ENCODE results near the gene PEF1.

The PEF1 gene

GRCh38 chr1:31653717-31654473 is 9.2 kb upstream of the PEF1 start:
- no peak for DNase-seq (ENCODE audit: low spot score)

- DNase-seq (ENCODE audit: low spot score) = no peak
These were observed 8.3 kb upstream of the PEF1 start for GRCh38 chr1:31652891-31653499.

GRCh38 chr1:31651766-31652165 is 7.1 kb upstream of the PEF1 start:
- no peak for DNase-seq (ENCODE audit: low spot score)

- no peak for DNase-seq (ENCODE audit: low spot score)
These were observed 6.4 kb upstream of the PEF1 start for GRCh38 chr1:31651089-31651420.

DNA sequence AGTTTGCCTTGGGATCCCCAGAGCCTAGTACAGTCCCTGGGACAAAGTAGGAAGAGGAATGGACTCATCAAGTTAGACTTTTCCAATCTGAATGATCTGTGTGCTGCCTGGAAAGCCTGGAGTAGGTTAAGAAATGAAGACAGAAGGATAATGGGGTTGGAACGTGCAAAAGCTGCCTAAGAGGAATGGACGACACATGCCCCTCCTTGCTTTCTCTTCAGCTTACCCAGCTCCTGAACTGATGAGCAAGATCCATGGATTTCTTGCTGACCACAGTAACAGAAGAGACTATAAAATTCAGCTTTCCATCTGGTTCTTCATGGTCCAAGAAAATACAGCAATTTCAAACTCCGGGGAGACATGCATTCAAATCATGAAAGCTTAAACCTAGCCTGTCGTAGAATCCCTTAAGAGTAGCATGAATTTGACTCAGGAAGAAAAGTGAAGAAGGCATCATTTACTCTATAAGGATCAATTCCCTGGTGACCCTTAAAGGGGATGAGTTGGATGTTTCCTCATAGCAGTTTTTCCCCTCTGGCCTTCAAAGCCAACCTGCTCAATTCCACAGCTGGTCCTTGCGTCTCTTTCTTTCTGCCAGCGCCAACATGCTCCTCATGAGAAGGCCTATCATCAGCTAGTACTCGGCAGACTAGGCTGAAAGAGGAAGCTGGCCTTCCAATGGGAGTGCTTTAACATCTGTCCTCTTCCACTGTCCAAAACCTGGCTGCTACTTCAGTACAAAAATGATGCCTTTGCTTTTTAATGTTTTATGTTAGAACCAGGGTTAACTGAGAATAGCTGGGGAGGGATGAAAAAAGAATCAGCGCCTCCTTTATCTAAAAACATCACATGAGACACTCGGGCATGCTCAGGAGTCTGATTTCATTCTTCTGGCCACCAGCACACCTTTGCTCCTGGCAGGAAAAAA is 5.7 kb upstream of the PEF1 start:
- no peak for DNase-seq (ENCODE audit: low spot score)

- DNase-seq (ENCODE audit: low spot score) = no peak
These were observed 4.1 kb upstream of the PEF1 start for GRCh38 chr1:31648641-31649357.

- no peak for DNase-seq (ENCODE audit: low spot score)
These were observed 3.5 kb upstream of the PEF1 start for GRCh38 chr1:31648190-31648589.

DNA sequence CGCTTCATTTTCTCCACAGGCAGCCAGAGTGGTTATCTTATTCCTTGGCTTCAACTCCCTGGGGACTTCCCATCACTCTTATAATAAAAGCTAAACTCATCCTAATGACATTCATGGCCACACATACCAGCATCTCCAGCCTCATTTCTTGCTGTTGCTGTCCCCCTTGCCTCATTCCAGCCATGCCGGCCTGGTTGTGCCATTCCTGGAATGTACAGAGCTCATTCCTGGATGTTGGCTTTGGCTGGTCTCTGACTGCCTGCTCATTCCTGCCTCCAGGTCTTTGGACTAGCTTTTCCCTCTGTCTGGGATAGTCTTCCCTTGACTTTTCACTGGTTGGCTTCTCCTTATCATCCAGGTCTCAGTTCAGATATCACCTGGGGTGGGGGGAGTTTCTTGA is 2.4 kb upstream of the PEF1 start:
- DNase-seq (ENCODE audit: low spot score) = no peak

DNA sequence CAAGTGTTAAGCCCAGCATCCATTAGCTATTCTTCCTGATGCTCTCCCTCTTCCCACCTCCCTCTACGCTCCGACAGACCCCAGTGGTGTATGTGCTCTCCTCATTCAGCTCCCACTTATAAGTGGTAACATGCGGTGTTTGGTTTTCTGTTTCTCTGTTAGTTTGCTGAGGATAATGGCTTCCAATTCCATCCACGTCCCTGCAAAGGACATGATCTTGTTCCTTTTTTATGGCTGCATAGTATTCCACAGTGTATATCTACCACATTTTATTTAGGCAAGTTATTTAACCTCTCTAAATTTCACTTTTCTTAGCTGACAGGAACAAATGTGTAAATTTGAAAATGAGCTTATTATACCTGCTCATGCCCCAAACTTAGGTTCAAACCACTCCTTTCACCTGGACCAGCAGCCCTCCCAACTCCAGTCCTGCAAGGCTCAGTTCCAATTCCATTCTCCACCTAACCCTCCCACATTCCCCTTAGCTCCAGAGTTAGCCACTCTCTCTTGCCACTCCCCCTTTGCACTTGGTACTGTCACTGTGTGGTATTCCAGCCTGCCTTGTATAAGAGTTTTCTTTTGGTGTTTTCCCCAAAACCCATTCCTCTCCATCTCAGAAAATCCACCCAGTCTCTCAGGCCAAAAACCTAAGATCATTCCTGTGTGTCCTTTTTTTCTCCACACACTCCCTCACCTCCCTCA is 1.7 kb upstream of the PEF1 start:
- no peak for DNase-seq (ENCODE audit: low spot score)

DNA sequence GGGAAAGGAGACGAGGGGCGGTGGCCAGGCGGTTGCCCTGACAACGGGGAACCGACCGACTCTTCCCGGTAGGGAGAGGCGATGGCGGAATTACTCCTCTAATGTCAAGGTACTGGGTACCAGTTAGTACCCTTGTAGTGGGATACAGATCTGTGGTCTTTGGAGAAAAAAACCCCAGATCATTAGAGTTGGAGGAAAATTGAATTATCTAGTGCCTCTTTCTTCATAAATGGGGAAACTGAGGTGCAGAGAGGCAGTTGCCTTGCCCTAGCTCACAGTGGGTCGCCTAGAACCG is 545 bp upstream of the PEF1 start:
- DNase-seq (ENCODE audit: low spot score) = no peak

GRCh38 chr1:31643976-31644559 is 608 bp downstream of the PEF1 start:
- DNase-seq (ENCODE audit: low spot score) = no peak

DNA sequence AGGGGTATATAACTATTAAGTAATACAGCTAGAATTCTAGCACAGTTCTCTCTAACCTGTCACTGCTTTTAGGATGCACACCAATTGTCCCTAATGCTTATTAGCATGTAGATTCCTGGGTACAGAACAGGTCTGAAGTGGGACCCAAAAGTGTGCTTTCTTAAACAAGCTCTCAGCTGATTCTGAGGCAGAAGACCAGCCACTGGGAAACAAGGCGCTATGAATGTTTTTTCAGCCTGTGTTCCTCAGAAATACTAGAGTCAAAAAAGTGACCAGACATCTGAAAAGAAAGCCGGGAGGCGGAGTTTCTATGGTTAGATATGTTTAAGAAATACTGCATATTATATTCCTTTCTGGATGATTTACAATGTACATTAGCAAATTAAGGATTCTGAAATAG is 1.8 kb downstream of the PEF1 start:
- no peak for DNase-seq (ENCODE audit: low spot score)

- DNase-seq (ENCODE audit: low spot score) = no peak
These were observed 2.3 kb downstream of the PEF1 start for GRCh38 chr1:31642366-31642765.

DNA sequence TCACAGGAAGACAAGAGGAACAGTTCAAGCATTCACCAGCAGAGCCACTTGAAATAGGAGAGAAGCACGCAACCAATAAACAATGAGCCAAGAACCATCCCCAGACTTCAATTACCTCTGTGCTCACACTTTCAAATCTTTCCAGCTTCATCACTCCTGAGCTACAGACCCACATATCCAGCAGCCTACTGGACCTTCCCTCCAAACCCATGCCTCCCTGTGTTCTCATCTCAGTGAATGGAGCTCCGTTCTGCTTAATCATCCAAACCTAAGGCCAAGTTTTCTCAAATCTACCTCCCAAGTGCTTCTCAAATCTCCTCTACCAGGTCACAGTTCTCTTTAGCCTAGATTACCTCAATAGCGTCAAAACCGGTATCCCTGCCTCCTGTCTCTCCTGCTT is 3.7 kb downstream of the PEF1 start:
- DNase-seq (ENCODE audit: low spot score) = no peak

DNA sequence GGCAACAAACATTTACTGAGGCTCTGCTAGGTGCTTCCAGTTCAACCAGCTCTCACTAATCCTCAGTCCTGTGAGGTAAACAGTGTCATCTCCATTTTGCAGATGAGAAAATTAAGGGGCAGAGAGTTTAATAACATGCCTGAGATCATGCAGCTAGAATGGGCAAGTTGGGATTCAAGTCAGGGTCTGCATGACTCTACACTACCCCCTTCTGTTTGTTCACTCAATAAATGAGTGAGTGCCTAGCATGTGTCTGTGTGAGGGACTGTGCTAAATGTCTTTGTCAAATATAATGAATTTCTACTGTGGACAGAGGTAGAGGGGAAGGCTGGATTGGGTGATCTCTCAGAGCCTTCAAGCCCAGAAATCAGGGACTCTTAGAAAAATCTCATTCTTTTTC is 4.5 kb downstream of the PEF1 start:
- DNase-seq (ENCODE audit: low spot score) = no peak

DNA sequence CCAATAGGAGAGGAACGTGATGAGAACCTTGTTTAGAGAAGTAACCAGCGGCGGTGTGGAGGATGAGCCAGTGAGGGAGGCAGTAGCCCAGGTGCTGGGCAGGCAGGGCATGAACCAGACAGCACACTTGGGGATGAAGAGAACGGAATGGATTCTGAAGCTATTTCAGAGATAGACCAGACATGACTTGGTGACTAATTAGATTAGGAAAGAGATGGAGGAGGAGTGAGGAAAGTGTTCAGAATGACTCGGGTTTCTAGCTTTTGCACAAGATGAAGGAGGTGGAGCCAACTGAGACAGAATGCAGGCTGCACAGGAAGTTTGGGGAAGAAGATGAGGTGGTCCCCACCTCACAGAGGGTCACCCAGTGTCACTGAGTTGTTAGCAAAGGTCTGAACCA is 5.1 kb downstream of the PEF1 start:
- DNase-seq (ENCODE audit: low spot score) = peak; percentile 12

DNA sequence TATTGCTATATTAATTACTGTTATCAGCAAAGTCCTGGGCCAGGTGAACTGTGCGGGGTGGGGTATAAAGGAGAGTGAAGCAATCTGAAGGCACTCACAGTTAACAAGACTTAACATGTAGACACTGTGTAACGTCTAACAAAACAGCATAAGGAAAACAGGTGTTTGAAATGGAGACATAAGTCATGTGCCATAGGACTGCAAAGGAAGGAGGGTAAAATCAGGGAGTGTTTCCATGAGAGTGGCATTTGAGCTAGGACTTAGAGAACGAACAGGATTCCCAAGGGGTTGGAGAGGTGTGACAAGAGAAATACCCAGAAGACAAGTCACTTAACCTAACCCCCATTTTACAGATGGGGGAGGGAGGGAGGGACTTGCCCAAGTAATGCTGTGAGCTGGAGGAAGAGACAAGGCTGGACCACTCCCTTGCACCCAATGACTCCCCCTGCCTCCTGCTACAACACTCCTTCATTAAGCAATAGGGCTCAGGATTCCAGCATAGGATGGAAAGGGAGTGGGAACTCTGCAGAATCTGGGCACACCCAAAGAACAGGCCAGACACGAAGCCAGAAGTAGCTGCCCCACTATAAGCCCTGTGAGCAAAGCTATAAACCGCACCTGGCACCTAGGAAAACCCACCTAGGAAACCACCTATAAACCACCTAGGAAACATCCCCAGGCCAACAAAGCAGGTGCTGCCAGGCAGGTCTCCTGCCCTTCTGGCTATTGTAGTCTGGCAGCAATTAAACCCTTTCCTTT is 6.6 kb downstream of the PEF1 start:
- DNase-seq (ENCODE audit: low spot score) = no peak

- peak; percentile 9 for DNase-seq (ENCODE audit: low spot score)
These were observed 11.6 kb downstream of the PEF1 start for GRCh38 chr1:31633117-31633516.

DNA sequence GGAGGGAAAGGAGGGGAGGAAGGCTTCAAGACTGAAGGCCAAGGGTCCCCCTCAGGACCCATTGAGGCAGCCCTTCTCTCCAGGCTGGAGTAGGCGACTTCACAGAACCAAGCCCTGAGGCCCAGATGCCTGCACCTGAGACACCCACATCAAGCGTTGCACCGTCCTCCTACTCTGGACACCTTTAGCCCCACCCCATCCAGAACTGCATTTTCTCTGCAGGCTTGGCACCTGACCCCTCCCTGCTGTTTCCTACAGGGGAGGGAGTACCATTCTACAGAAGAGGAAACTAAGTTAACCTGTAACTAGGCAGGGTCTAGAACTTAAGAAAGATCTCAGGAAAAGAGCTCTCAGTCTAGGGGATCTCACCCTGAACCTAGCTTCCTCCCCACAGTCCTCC is 12.0 kb downstream of the PEF1 start:
- no peak for DNase-seq (ENCODE audit: low spot score)

GRCh38 chr1:31628931-31629556 is 15.6 kb downstream of the PEF1 start:
- no peak for DNase-seq (ENCODE audit: low spot score)

Data from RKO (cell line).